K562 (cell line): Measurements from ENCODE around the gene ARHGAP9. TPM values are rescaled to one million over a fixed set of nuclear protein-coding genes. Genes with fewer than 3 reads are reported as not detected.

Experiments
- CREM ChIP-seq: IDR thresholded peaks from 2 replicates; pipeline ENCODE4 v1.6.1; 2014; ENCODE audit warnings: antibody characterized with exemption, low read depth
- HMBOX1 ChIP-seq: sonication (generic); IDR thresholded peaks from 2 replicates; pipeline ENCODE4 v1.6.1; 2016
- MXI1 ChIP-seq: IDR thresholded peaks from 2 replicates; pipeline ENCODE4 v1.6.1; 2011; ENCODE audit warnings: low read depth, mild to moderate bottlenecking, improper control_type of control experiment, low read length
- SMAD3 ChIP-seq: fragments of 450-650 bp; formaldehyde crosslinking; conservative IDR thresholded peaks from 2 replicates; pipeline ENCODE4 v1.4.0; 2020; ENCODE audit warnings: mild to moderate bottlenecking
- ZKSCAN1 ChIP-seq: fragments of 150-350 bp; IDR thresholded peaks from 2 replicates; pipeline ENCODE4 v1.6.1; 2016; ENCODE audit warnings: low read depth, low read length
- ZNF407 ChIP-seq: fragments of 450-650 bp; IDR thresholded peaks from 2 replicates; pipeline ENCODE4 v1.6.1; 2016; ENCODE audit warnings: low read depth
- polyA plus RNA-seq, 8 experiments: library from polyadenylated mRNA; depleted of rRNA in 4 of 8; stranded (reverse) in 5 of 8; unstranded in 3 of 8; fragments of >200 nt; fragmentation: Nextera tagmentation in 2 of 8; fragmentation: Illumina TruSeq in 1 of 8; extraction: Ambion mirVana in 2 of 8; extraction: Trizol in 1 of 8; gene quantifications; 2 replicates each; pipeline versions ENCODE4 v1.2.1 to v1.2.3, GENCODE V29; 2011 to 2014; ENCODE audit warnings: inconsistent platforms in 1 of 8, missing spikeins in 1 of 8
- total RNA-seq, 7 experiments: library from RNA; depleted of rRNA in 6 of 7; stranded (reverse); fragments of >200 nt in 6 of 7; fragmentation: Illumina TruSeq in 2 of 7; extraction: Trizol in 2 of 7; gene quantifications; 2 replicates each; pipeline versions ENCODE4 v1.2.1 to v1.2.3, GENCODE V29; 2011 to 2021; ENCODE audit warnings: low replicate concordance in 1 of 7
- TF ChIP-seq, protein P1 (sequence below), 3 experiments: fragments of 200-800 bp in 1 of 3; fragments of 250-450 bp in 1 of 3; fragments of 450-650 bp in 1 of 3; sonication (Bioruptor Pico) in 1 of 3; sonication (Bioruptor generic) in 1 of 3; formaldehyde crosslinking in 1 of 3; IDR thresholded peaks; 2 replicates each; pipeline versions ENCODE4 v1.6.1 to v1.8.0; 2016 to 2022; ENCODE audit warnings: mild to moderate bottlenecking in 2 of 3, missing genetic modification characterization in 2 of 3, missing compliant biosample characterization in 1 of 3, moderate library complexity in 1 of 3

The ARHGAP9 gene
- total and polyA plus RNA-seq, 9 of the 15 experiments (the other 6 are each of a cell fraction or from before 2014, with no cell fraction given): 1.5 to 10.2 (median 5.1) TPM

DNA sequence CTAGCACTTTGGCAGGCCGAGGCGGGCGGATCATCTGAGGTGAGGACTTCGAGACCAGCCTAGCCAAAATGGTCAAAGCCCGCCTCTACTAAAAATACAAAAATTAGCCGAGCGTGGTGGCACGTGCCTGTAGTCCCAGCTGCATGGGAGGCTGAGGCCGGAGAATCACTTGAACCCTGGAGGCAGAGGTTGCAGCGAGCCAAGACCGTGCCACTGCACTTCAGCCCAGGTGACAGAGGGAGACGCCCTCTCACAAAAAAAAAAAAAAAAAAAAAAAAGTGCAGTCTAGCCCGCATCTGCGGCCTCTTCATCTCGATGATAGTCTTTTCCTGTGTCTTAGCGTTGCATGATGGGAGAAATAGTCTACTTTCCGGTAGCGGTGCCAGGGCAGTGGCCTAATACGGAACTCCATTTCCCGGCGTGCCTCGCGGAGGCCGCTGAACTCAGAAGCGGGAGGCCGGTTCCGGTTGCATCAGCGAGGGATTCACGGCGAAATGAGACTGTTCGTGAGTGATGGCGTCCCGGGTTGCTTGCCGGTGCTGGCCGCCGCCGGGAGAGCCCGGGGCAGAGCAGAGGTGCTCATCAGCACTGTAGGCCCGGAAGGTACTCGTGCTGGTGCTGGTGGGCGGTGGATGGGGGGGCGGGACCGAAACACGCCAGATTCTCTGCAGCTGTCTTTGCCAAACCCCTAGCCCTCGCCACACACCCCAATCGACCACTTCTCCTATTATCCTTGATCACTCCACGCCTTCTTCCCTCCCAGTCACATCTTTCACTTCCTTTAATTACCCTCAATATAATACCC is 8.1 kb upstream of the ARHGAP9 start, which contains the start of gene MARS1 (continued):
- TF ChIP-seq ZKSCAN1 (no peak; the same call in 1 of the 2 replicates), CREM (peak; percentile 85), SMAD3 (peak; percentile 49; the same call in 1 of the 2 replicates), MXI1 (peak; percentile 79), HMBOX1 (no peak), ZNF407 (no peak)
- TF ChIP-seq, protein P1, sequence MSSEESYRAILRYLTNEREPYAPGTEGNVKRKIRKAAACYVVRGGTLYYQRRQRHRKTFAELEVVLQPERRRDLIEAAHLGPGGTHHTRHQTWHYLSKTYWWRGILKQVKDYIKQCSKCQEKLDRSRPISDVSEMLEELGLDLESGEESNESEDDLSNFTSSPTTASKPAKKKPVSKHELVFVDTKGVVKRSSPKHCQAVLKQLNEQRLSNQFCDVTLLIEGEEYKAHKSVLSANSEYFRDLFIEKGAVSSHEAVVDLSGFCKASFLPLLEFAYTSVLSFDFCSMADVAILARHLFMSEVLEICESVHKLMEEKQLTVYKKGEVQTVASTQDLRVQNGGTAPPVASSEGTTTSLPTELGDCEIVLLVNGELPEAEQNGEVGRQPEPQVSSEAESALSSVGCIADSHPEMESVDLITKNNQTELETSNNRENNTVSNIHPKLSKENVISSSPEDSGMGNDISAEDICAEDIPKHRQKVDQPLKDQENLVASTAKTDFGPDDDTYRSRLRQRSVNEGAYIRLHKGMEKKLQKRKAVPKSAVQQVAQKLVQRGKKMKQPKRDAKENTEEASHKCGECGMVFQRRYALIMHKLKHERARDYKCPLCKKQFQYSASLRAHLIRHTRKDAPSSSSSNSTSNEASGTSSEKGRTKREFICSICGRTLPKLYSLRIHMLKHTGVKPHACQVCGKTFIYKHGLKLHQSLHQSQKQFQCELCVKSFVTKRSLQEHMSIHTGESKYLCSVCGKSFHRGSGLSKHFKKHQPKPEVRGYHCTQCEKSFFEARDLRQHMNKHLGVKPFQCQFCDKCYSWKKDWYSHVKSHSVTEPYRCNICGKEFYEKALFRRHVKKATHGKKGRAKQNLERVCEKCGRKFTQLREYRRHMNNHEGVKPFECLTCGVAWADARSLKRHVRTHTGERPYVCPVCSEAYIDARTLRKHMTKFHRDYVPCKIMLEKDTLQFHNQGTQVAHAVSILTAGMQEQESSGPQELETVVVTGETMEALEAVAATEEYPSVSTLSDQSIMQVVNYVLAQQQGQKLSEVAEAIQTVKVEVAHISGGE (CRISPR knock-in tag; IDR thresholded peaks at IDR 0.05): peak in 1 of 3 experiments; percentile 89; a peak in 2 of 6 replicates
